Measurements from ENCODE around the gene PLCB1. TPM values are rescaled to one million over a fixed set of nuclear protein-coding genes. Genes with fewer than 3 reads are reported as not detected.

Gene PLCB1
- polyA plus RNA-seq, 1 donor from 2014 or later = 0.28 TPM

GRCh38 chr20:8161264-8162071 lies 29.4 kb downstream of the PLCB1 start:
- Mint-ChIP-seq H3K9me3 (peaks cover 0 to 8% (median 2%) of the 10 kb centered on the region in 3 donors), H3K27me3 (peaks cover 2% of the 10 kb centered on the region), H3K36me3 (no peaks in the 10 kb centered on the region), H3K27ac (no peak overlapping the region), H3K4me1 (no peaks in the 10 kb centered on the region), H3K4me3 (no peak overlapping the region)

GRCh38 chr20:8162610-8163009 lies 30.5 kb downstream of the PLCB1 start:
- H3K4me3 Mint-ChIP-seq = no peak overlapping the region
- H3K27ac Mint-ChIP-seq = no peak overlapping the region
- peaks cover 0 to 8% (median 2%) of the 10 kb centered on the region in 3 donors for H3K9me3 Mint-ChIP-seq
- H3K27me3 Mint-ChIP-seq = peaks cover 6% of the 10 kb centered on the region
- H3K4me1 Mint-ChIP-seq = no peaks in the 10 kb centered on the region
- H3K36me3 Mint-ChIP-seq = no peaks in the 10 kb centered on the region

GRCh38 chr20:8163543-8163942 lies 31.5 kb downstream of the PLCB1 start:
- peaks cover 4% of the 10 kb centered on the region for H3K27me3 Mint-ChIP-seq
- no peak overlapping the region for H3K4me3 Mint-ChIP-seq
- no peak overlapping the region for H3K27ac Mint-ChIP-seq
- peaks cover 0 to 4% (median 2%) of the 10 kb centered on the region in 3 donors for H3K9me3 Mint-ChIP-seq
- no peaks in the 10 kb centered on the region for H3K4me1 Mint-ChIP-seq
- H3K36me3 Mint-ChIP-seq = no peaks in the 10 kb centered on the region

GRCh38 chr20:8166730-8167129 lies 34.7 kb downstream of the PLCB1 start:
- Mint-ChIP-seq H3K36me3 (no peaks in the 10 kb centered on the region), H3K9me3 (no peaks in the 10 kb centered on the region), H3K4me1 (no peaks in the 10 kb centered on the region), H3K27me3 (peaks cover 4% of the 10 kb centered on the region), H3K27ac (no peak overlapping the region), H3K4me3 (no peak overlapping the region)

GRCh38 chr20:8168785-8169288 lies 36.8 kb downstream of the PLCB1 start:
- peaks cover 7% of the 10 kb centered on the region for H3K27me3 Mint-ChIP-seq
- H3K36me3 Mint-ChIP-seq = no peaks in the 10 kb centered on the region
- H3K4me3 Mint-ChIP-seq = no peak overlapping the region
- H3K9me3 Mint-ChIP-seq = peaks cover 0 to 2% (median 0%) of the 10 kb centered on the region in 3 donors
- no peaks in the 10 kb centered on the region for H3K4me1 Mint-ChIP-seq
- H3K27ac Mint-ChIP-seq = no peak overlapping the region

GRCh38 chr20:8170921-8171320 lies 38.9 kb downstream of the PLCB1 start:
- Mint-ChIP-seq H3K4me1 (no peaks in the 10 kb centered on the region), H3K27me3 (peaks cover 13% of the 10 kb centered on the region), H3K36me3 (no peaks in the 10 kb centered on the region), H3K27ac (no peak overlapping the region), H3K4me3 (no peak overlapping the region), H3K9me3 (peaks cover 0 to 2% (median 0%) of the 10 kb centered on the region in 3 donors)

- Mint-ChIP-seq H3K4me3 (no peak overlapping the region), H3K36me3 (no peaks in the 10 kb centered on the region)
Observed at GRCh38 chr20:8172191-8172590, 40.1 kb downstream of the PLCB1 start.

GRCh38 chr20:8175741-8176675 lies 43.9 kb downstream of the PLCB1 start:
- no peak overlapping the region for H3K4me3 Mint-ChIP-seq
- H3K27me3 Mint-ChIP-seq = peaks cover 8% of the 10 kb centered on the region
- H3K4me1 Mint-ChIP-seq = no peaks in the 10 kb centered on the region
- H3K9me3 Mint-ChIP-seq = peaks cover 0 to 2% (median 0%) of the 10 kb centered on the region in 3 donors
- no peaks in the 10 kb centered on the region for H3K36me3 Mint-ChIP-seq
- no peak overlapping the region for H3K27ac Mint-ChIP-seq

More at GRCh38 chr20:8172191-8172590, 40.1 kb downstream of the PLCB1 start:
- Mint-ChIP-seq H3K27me3 (peaks cover 10% of the 10 kb centered on the region), H3K4me1 (no peaks in the 10 kb centered on the region), H3K9me3 (peaks cover 0 to 2% (median 0%) of the 10 kb centered on the region in 3 donors), H3K27ac (no peak overlapping the region)

GRCh38 chr20:8183526-8183925 lies 51.5 kb downstream of the PLCB1 start:
- no peaks in the 10 kb centered on the region for H3K9me3 Mint-ChIP-seq
- no peaks in the 10 kb centered on the region for H3K27me3 Mint-ChIP-seq
- no peak overlapping the region for H3K27ac Mint-ChIP-seq
- H3K4me3 Mint-ChIP-seq = no peak overlapping the region
- H3K4me1 Mint-ChIP-seq = no peaks in the 10 kb centered on the region
- H3K36me3 Mint-ChIP-seq = no peaks in the 10 kb centered on the region

GRCh38 chr20:8187740-8188139 lies 55.7 kb downstream of the PLCB1 start:
- H3K4me3 Mint-ChIP-seq = no peak overlapping the region
- H3K27me3 Mint-ChIP-seq = no peaks in the 10 kb centered on the region
- H3K4me1 Mint-ChIP-seq = no peaks in the 10 kb centered on the region
- H3K36me3 Mint-ChIP-seq = no peaks in the 10 kb centered on the region
- no peak overlapping the region for H3K27ac Mint-ChIP-seq
- H3K9me3 Mint-ChIP-seq = no peaks in the 10 kb centered on the region

GRCh38 chr20:8190043-8190880 lies 58.2 kb downstream of the PLCB1 start:
- Mint-ChIP-seq H3K36me3 (no peaks in the 10 kb centered on the region), H3K4me1 (no peaks in the 10 kb centered on the region), H3K4me3 (no peak overlapping the region), H3K27me3 (no peaks in the 10 kb centered on the region), H3K27ac (no peak overlapping the region), H3K9me3 (no peaks in the 10 kb centered on the region)

GRCh38 chr20:8194721-8195120 lies 62.7 kb downstream of the PLCB1 start:
- no peaks in the 10 kb centered on the region for H3K36me3 Mint-ChIP-seq
- no peaks in the 10 kb centered on the region for H3K27me3 Mint-ChIP-seq
- H3K4me1 Mint-ChIP-seq = no peaks in the 10 kb centered on the region

GRCh38 chr20:8196096-8196495 lies 64.0 kb downstream of the PLCB1 start:
- Mint-ChIP-seq H3K4me3 (no peak overlapping the region), H3K4me1 (no peaks in the 10 kb centered on the region), H3K27ac (no peak overlapping the region), H3K9me3 (peaks cover 0 to 5% (median 0%) of the 10 kb centered on the region in 3 donors), H3K27me3 (no peaks in the 10 kb centered on the region), H3K36me3 (no peaks in the 10 kb centered on the region)

More at GRCh38 chr20:8194721-8195120, 62.7 kb downstream of the PLCB1 start:
- no peak overlapping the region for H3K27ac Mint-ChIP-seq
- H3K4me3 Mint-ChIP-seq = no peak overlapping the region
- H3K9me3 Mint-ChIP-seq = peaks cover 0 to 5% (median 0%) of the 10 kb centered on the region in 3 donors

- H3K9me3 Mint-ChIP-seq = peaks cover 0 to 5% (median 0%) of the 10 kb centered on the region in 3 donors
Observed at GRCh38 chr20:8200220-8200619, 68.2 kb downstream of the PLCB1 start.

More at GRCh38 chr20:8200220-8200619, 68.2 kb downstream of the PLCB1 start:
- H3K4me1 Mint-ChIP-seq = no peaks in the 10 kb centered on the region
- no peak overlapping the region for H3K27ac Mint-ChIP-seq
- H3K27me3 Mint-ChIP-seq = peaks cover 3% of the 10 kb centered on the region
- no peak overlapping the region for H3K4me3 Mint-ChIP-seq
- H3K36me3 Mint-ChIP-seq = no peaks in the 10 kb centered on the region

Measured in IgD-negative memory B cell (primary cell).